GM18951 (cell line): Measurements from ENCODE around the gene CDK5.

Experiments used
- POLR2A ChIP-seq: IDR thresholded peaks from 4 replicates; pipeline ENCODE4 v1.6.1; 2011; ENCODE audit warnings: mild to moderate bottlenecking; ENCODE audit not compliant: insufficient read length, insufficient read depth; ENCODE audit errors: extremely low read depth
- in situ Hi-C: fragments of 300-500 bp; cut with MboI; formaldehyde crosslinking; loops from one replicate; pipeline ENCODE4 v1.12.0; 2022; ENCODE audit warnings: low sequenced_read_pairs, mixed read lengths, inconsistent platforms; ENCODE audit not compliant: unreplicated experiment

The CDK5 gene

GRCh38 chr7:151082141-151083070, 24.7 kb upstream of the CDK5 start:
- in situ Hi-C loops = no loop called here
- no peak for TF ChIP-seq POLR2A

DNA sequence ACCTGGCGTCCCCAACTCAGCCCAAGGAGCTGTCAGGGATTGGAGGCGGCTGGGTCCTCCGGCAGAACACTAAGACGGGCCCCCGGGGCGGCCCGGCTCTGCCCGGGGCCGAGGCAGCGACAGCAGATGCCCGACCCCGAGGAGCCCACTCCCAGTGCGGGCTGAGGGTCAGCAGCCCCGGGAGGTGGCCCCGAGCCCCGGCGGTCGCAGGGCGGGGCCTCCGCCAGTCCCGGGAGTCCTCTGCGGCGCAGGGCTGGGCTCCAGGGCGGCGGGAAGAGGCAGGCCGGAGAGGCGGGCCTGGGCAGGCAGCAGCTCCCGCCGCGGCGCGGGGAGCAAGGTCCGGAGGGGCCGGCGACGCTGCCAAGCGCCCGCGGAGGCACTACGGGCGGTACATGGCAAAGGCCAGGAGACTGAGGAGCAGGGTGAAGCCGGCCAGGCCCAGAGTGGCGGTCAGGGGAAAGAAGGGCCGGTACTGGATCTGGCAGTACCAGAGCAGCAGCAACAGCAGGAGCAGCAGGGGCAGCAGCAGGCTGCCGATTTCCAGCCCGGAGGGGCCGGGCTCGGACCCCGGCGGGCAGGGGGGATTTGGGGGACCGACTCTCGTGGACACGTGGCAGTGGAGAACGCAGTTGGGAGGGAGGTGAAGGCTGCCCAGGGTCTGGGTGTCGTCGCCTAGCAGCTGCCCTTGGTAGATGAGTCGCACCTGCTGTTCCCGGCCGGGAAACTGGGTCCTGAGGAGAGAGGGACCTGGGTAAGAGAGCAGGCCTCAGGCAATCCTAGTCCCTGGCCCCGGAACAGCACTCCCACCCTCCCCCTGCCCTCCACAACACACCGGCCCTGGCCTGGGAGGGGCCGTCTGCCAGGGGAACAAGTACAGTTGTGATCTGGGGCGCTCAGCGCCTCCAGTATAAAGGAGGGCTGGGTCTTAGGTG, 23.7 kb upstream of the CDK5 start:
- TF ChIP-seq POLR2A = no peak
- in situ Hi-C loops = no loop called here

DNA sequence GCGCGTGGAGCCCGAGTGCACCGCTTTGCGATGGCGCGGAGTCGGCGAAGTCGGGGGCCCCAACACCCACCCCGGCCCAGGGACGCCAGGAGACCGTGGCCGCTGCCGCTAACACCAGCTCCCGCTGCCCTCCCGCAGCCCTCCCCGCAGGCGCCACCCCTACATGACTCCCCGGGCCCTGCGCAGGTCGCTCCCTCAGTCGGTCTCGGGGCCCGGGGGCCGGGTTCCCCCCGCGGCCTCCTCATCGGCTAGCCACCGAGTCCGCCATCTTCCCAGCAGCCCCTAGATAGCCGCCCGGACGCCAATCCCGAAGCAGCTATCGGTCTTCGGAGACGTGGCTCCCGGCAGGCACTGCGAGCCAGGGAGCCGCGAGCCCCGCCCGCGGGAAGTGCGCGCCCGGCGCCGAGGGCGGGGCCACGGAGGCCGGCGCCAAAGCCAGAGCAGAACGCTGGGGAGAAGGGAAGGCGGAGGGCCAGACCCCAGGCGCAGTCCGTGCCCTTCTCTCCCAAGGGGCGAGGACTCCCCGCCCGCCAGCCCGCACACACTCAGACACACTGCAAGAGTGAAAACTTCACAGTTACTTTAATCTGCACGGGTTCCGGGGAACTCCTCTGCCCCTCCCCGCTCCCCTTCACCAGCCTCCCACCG, 22.9 kb upstream of the CDK5 start, which contains the start of gene FASTK:
FASTK (minus strand) TSS at position 288 of the 648 bp plus-strand sequence; CDS start at position 245, 43 bp downstream.
- peak; percentile 85 for TF ChIP-seq POLR2A

GRCh38 chr7:151080067-151080521, 22.4 kb upstream of the CDK5 start:
- in situ Hi-C loops = no loop called here
- TF ChIP-seq POLR2A = no peak

More for the DNA sequence above, 22.9 kb upstream of the CDK5 start, which contains the start of gene FASTK:
- in situ Hi-C loops = no loop called here

GRCh38 chr7:151079199-151079910, 21.7 kb upstream of the CDK5 start:
- in situ Hi-C loops = no loop called here
- no peak for TF ChIP-seq POLR2A

DNA sequence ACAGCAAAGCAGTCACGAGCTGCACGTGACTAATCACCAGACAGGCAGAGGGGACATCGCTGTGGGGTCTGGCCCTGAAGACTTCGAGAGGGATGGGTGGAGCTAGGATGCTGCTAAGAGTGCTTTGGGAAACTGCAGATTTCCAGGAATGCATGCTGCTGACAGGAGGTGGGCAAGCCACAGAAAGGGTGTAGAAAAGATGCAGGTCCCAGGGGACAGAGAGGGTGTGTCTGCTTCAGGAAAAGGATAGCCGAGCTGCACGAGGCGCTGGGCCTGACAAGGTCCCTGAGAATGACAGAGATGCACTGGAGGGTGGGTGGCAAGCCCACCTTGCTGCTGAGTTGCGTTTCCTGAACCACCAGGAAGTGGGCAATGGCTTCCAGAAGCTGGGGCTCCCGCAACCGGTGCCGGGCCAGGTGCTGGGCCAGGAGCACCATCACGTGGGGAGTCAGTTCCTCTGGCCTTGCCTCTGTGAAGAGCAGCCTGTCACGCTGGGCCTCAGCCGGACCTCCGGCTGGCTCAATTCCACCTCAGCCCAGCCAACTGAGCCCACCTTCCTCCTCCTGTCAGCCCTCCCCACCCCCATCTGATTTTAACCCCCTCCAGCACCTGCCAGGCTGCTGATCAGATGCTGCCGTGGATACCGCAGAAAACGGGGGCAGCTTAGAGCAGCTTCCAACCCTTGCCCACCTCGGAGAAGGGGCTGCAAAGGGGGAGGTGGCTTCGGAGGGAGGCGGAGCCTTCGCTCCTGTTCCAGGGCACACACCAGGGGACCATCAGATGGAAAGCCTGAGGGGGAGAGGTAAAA, 20.7 kb upstream of the CDK5 start:
- in situ Hi-C loops = no loop called here
- no peak for TF ChIP-seq POLR2A

DNA sequence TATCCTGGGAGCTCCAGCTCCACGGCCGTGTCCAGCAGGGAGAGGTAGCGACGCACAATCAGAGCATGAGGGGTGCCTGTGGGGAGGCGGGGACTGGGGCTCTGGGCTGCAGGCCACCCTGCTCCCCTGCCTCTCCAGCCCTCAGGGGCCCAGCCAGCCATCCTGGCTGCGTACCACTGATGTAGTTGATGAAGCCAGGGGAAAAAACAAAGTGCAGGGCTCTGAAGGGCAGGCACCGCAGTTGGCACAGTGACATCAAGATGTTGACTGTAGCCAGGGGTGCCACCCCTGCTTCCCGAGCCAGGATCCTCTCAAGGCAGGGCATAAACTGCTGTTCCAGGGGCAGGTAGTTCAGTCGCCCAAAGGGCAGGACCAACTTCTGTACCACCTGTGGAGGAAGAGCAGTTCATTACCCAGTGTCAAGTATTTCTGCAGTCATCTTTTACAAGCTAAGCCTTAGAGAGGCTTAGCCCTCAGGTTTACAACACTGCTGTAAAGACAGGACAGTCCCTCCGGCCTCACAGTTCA, 20.1 kb upstream of the CDK5 start:
- TF ChIP-seq POLR2A = peak; percentile 12
- in situ Hi-C loops = no loop called here

DNA sequence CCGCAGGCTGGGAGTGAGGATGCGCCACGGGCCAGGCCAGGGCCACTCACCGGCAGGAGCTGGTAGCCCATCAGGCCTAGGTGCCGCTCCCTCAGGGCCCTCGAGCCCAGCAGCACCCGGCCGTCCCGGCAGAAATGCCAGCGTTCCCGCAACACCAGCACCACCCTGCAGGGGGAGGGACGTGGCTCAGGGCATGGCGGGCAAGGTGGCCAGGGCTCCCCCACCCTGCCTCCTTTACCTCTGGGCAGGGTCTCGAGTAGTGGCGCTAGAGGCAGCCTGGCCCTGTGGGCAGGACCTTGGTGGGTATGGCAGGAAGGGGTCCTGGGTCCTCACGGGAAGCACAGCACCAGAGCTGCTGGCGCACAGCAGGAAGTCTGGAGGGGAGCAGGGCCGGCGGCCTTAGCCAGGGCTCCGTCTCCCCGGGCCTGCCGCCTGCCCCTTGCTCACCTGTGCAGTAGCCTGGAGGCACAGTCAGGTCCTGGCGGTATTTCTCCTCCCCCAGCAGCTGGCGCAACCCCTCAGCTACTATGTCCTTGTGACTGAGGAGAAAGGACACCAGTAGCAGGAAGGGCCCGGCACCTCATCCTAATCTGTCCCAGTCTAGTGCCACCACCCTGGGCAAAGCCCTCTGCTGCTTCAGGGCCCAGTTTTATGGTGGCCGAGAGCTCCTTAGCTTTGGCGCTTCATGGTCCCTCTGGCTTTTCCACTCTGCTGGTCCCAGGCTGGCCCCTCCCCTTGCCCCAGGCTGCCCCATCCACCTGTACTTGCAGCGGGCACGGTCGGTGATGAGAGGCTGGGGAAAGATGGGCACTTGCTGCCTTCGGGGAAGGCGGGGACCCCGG, 19.4 kb upstream of the CDK5 start:
- no peak for TF ChIP-seq POLR2A
- in situ Hi-C loops = no loop called here

DNA sequence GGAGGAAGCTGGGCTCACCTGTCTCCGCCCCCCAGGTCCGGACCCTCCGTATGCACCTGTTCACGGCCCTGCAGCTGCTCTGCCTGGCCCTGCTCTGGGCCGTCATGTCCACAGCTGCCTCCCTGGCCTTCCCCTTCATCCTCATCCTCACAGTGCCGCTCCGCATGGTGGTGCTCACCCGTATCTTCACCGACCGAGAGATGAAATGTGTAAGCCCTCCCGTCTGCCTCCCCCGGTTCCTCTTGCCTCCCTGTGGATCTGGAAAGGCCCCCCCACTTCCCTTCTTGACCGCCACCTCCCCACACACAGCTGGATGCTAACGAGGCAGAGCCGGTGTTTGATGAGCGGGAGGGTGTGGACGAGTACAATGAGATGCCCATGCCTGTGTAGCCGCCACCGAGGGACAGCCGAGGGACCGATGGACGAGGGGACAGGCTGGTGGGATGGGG, 18.3 kb upstream of the CDK5 start:
- TF ChIP-seq POLR2A = peak; percentile 7
- in situ Hi-C loops = no loop called here

DNA sequence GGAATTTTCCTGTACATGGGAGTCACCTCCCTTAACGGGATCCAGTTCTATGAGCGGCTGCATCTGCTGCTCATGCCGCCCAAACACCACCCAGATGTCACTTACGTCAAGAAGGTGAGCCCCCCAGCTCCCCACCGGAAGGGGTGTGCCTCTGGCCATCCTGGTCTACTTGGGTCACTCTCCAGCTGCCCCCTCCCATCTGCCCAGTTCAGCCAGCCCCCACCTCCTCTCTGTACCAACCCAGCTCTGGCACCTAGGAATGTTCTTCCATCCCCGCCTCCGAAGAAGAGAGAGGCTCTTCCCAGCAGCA, 17.9 kb upstream of the CDK5 start:
- in situ Hi-C loops = no loop called here
- TF ChIP-seq POLR2A = no peak
